ENCODE results near the gene POLR2A. TPM values are rescaled to one million over a fixed set of nuclear protein-coding genes. Genes with fewer than 3 reads are reported as not detected.

The POLR2A gene
- total and polyA plus RNA-seq, 4 donors, result 13.4 to 116 (median 60.8) TPM

DNA sequence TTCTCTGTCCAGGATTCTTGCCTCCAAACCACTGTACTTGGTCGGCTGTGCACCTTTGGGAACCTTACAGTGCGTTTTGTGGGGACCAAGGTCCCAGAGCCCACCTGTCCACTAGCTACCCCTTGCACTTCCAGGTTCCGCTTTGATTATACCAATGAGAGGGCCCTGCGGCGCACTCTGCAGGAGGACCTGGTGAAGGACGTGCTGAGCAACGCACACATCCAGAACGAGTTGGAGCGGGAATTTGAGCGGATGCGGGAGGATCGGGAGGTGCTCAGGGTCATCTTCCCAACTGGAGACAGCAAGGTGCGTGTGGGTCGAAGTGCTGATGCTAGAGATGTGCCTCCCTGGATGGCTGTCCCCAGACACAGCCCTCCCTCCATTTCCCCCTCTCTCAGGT, 18.8 kb downstream of the POLR2A start:
- no peak for DNase-seq
- no peaks in the 10 kb centered on the region for H3K9me3 ChIP-seq (ENCODE audit: control insufficient read depth, low read length)
- H3K4me1 ChIP-seq (ENCODE audit: control insufficient read depth in 1 of 2, insufficient read depth in 2 of 2, low read length in 2 of 2), result no peaks in the 10 kb centered on the region
- intact Hi-C loops (cut with DNase I), result no loop called here
- 83 to 85% methylated on average over 14 of the region's 14 CpGs for WGBS, 2 donors
- no peak overlapping the region for H3K27ac ChIP-seq (ENCODE audit: low read depth in 1 of 2, low read length in 2 of 2)
- H3K27me3 ChIP-seq (ENCODE audit: control insufficient read depth in 1 of 2, insufficient read depth in 2 of 2, low read length in 1 of 2), result no peaks in the 10 kb centered on the region
- no peak for ATAC-seq (ENCODE audit: low FRiP score)
- no peak overlapping the region for H3K4me3 ChIP-seq (ENCODE audit: low read length in 2 of 2)
- peaks cover 14 to 17% of the 10 kb centered on the region in 2 donors for H3K36me3 ChIP-seq (ENCODE audit: control insufficient read depth in 1 of 2, insufficient read depth in 2 of 2, low read length in 1 of 2)

DNA sequence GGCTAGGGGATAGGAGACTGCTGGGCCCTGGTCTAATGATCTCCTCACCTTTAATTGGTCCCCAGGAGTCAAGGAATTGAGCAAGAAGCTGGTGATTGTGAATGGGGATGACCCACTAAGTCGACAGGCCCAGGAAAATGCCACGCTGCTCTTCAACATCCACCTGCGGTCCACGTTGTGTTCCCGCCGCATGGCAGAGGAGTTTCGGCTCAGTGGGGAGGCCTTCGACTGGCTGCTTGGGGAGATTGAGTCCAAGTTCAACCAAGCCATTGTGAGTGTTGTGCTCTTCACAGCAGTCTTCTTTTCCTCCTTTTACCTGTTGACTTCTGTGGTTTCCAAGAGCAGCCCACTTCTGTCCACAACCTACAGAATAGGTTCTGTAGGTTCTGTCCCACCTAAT, 19.4 kb downstream of the POLR2A start:
- no peaks in the 10 kb centered on the region for H3K27me3 ChIP-seq (ENCODE audit: control insufficient read depth in 1 of 2, insufficient read depth in 2 of 2, low read length in 1 of 2)
- H3K4me3 ChIP-seq (ENCODE audit: low read length in 2 of 2), result no peak overlapping the region
- H3K36me3 ChIP-seq (ENCODE audit: control insufficient read depth in 1 of 2, insufficient read depth in 2 of 2, low read length in 1 of 2), result peaks cover 14 to 18% of the 10 kb centered on the region in 2 donors
- WGBS, 2 donors, result 92% methylated on average over 8 of the region's 8 CpGs
- H3K9me3 ChIP-seq (ENCODE audit: control insufficient read depth, low read length), result no peaks in the 10 kb centered on the region
- no peaks in the 10 kb centered on the region for H3K4me1 ChIP-seq (ENCODE audit: control insufficient read depth in 1 of 2, insufficient read depth in 2 of 2, low read length in 2 of 2)
- intact Hi-C loops (cut with DNase I), result no loop called here
- DNase-seq (no peak), ATAC-seq (ENCODE audit: low FRiP score) (no peak)
- H3K27ac ChIP-seq (ENCODE audit: low read depth in 1 of 2, low read length in 2 of 2), result no peak overlapping the region

DNA sequence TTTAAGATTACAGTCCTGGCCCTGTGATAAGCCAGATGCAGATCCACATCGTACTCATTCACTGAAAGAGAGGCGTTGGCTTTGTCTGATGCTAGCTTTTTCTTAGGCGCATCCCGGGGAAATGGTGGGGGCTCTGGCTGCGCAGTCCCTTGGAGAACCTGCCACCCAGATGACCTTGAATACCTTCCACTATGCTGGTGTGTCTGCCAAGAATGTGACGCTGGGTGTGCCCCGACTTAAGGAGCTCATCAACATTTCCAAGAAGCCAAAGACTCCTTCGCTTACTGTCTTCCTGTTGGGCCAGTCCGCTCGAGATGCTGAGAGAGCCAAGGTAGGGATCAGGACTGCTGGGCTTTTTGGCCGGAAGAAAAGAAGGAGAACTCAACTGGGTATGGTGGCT, 24.0 kb downstream of the POLR2A start:
- Histone ChIP-seq H3K36me3 (ENCODE audit: control insufficient read depth in 1 of 2, insufficient read depth in 2 of 2, low read length in 1 of 2) (peaks cover 5 to 11% of the 10 kb centered on the region in 2 donors), H3K4me1 (ENCODE audit: control insufficient read depth in 1 of 2, insufficient read depth in 2 of 2, low read length in 2 of 2) (no peaks in the 10 kb centered on the region), H3K27me3 (ENCODE audit: control insufficient read depth in 1 of 2, insufficient read depth in 2 of 2, low read length in 1 of 2) (no peaks in the 10 kb centered on the region), H3K27ac (ENCODE audit: low read depth in 1 of 2, low read length in 2 of 2) (no peak overlapping the region), H3K4me3 (ENCODE audit: low read length in 2 of 2) (no peak overlapping the region), H3K9me3 (ENCODE audit: control insufficient read depth, low read length) (no peaks in the 10 kb centered on the region)
- ATAC-seq (ENCODE audit: low FRiP score) (no peak), DNase-seq (no peak)
- 91 to 92% methylated on average over 11 of the region's 11 CpGs for WGBS, 2 donors
- intact Hi-C loops (cut with DNase I), result no loop called here

DNA sequence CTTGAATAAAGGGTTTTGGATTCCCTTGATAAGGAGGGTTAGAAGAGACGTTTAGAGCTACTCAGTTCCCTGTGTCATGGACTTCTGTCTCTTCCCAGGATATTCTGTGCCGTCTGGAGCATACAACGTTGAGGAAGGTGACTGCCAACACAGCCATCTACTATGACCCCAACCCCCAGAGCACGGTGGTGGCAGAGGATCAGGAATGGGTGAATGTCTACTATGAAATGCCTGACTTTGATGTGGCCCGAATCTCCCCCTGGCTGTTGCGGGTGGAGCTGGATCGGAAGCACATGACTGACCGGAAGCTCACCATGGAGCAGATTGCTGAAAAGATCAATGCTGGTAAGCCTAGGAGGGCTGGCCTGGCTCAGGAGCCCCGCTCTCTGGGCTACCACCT, 24.7 kb downstream of the POLR2A start:
- H3K9me3 ChIP-seq (ENCODE audit: control insufficient read depth, low read length), result no peaks in the 10 kb centered on the region
- 88 to 91% methylated on average over 9 of the region's 9 CpGs for WGBS, 2 donors
- intact Hi-C loops (cut with DNase I), result no loop called here
- no peak overlapping the region for H3K27ac ChIP-seq (ENCODE audit: low read depth in 1 of 2, low read length in 2 of 2)
- ATAC-seq (ENCODE audit: low FRiP score) (no peak), DNase-seq (no peak)
- no peaks in the 10 kb centered on the region for H3K27me3 ChIP-seq (ENCODE audit: control insufficient read depth in 1 of 2, insufficient read depth in 2 of 2, low read length in 1 of 2)
- H3K36me3 ChIP-seq (ENCODE audit: control insufficient read depth in 1 of 2, insufficient read depth in 2 of 2, low read length in 1 of 2), result peaks cover under 1 to 7% of the 10 kb centered on the region in 2 donors
- H3K4me1 ChIP-seq (ENCODE audit: control insufficient read depth in 1 of 2, insufficient read depth in 2 of 2, low read length in 2 of 2), result no peaks in the 10 kb centered on the region
- no peak overlapping the region for H3K4me3 ChIP-seq (ENCODE audit: low read length in 2 of 2)

DNA sequence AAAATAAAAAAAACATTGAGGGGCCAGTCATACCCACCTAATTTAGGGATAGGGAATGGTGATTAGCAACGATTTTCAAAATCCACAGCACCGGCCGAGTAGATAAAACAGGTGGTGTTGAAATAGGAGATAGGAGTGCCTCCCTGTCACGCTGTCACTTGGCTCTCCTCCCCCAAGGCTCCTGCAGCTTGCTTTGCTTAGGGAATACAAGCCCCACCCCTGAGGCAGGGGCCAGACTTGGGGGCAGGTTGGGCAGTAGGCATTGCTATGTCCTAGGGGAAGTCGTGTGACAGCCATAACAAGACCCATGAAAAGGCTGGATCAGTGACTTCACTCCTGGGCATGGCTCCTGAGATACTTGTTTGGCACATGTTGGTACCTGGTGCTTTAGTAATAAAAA, 25.8 kb downstream of the POLR2A start:
- DNase-seq (no peak), ATAC-seq (ENCODE audit: low FRiP score) (no peak)
- no peak overlapping the region for H3K4me3 ChIP-seq (ENCODE audit: low read length in 2 of 2)
- H3K27me3 ChIP-seq (ENCODE audit: control insufficient read depth in 1 of 2, insufficient read depth in 2 of 2, low read length in 1 of 2), result no peaks in the 10 kb centered on the region
- intact Hi-C loops (cut with DNase I), result loop anchor here in 1 of 2 donors (5.0 kb wide), 1 partner anchor 77 kb away; no protein-coding TSS in a partner anchor
- peaks cover 0 to 7% of the 10 kb centered on the region in 2 donors for H3K36me3 ChIP-seq (ENCODE audit: control insufficient read depth in 1 of 2, insufficient read depth in 2 of 2, low read length in 1 of 2)
- 82 to 85% methylated on average over 5 of the region's 5 CpGs for WGBS, 2 donors
- H3K4me1 ChIP-seq (ENCODE audit: control insufficient read depth in 1 of 2, insufficient read depth in 2 of 2, low read length in 2 of 2), result no peaks in the 10 kb centered on the region
- H3K27ac ChIP-seq (ENCODE audit: low read depth in 1 of 2, low read length in 2 of 2), result no peak overlapping the region
- H3K9me3 ChIP-seq (ENCODE audit: control insufficient read depth, low read length), result no peaks in the 10 kb centered on the region

DNA sequence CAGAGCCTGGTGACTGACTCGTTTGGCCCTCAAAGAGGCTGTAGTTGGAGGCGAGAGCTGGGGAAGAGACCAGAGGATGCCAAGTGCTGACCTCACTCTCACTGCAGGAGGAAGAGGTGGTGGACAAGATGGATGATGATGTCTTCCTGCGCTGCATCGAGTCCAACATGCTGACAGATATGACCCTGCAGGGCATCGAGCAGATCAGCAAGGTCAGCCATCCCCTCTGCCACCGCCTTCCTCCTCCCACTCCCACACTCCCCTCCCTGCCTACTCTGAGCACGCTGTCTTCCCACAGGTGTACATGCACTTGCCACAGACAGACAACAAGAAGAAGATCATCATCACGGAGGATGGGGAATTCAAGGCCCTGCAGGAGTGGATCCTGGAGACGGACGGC, 26.9 kb downstream of the POLR2A start:
- Histone ChIP-seq H3K4me1 (ENCODE audit: control insufficient read depth in 1 of 2, insufficient read depth in 2 of 2, low read length in 2 of 2) (no peaks in the 10 kb centered on the region), H3K27me3 (ENCODE audit: control insufficient read depth in 1 of 2, insufficient read depth in 2 of 2, low read length in 1 of 2) (no peaks in the 10 kb centered on the region), H3K9me3 (ENCODE audit: control insufficient read depth, low read length) (no peaks in the 10 kb centered on the region), H3K27ac (ENCODE audit: low read depth in 1 of 2, low read length in 2 of 2) (no peak overlapping the region), H3K4me3 (ENCODE audit: low read length in 2 of 2) (no peak overlapping the region), H3K36me3 (ENCODE audit: control insufficient read depth in 1 of 2, insufficient read depth in 2 of 2, low read length in 1 of 2) (peaks cover 0 to 7% of the 10 kb centered on the region in 2 donors)
- DNase-seq (no peak), ATAC-seq (ENCODE audit: low FRiP score) (no peak)
- intact Hi-C loops (cut with DNase I), result loop anchor here in 1 of 2 donors (5.0 kb wide), 1 partner anchor 76 kb away; no protein-coding TSS in a partner anchor
- WGBS, 2 donors, result 69 to 72% methylated on average over 10 of the region's 10 CpGs

DNA sequence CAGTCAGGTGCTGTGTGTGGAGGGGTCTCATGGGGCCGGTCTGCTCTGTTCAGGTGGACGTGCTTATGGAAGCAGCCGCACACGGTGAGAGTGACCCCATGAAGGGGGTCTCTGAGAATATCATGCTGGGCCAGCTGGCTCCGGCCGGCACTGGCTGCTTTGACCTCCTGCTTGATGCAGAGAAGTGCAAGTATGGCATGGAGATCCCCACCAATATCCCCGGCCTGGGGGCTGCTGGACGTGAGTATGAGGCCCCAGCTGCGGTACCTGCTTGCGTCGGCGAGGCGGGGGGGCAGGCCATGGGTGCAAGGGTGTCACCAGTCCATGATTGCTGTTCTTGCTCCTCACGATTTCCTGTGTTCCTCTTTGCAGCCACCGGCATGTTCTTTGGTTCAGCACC, 27.9 kb downstream of the POLR2A start:
- Histone ChIP-seq H3K4me3 (ENCODE audit: low read length in 2 of 2) (no peak overlapping the region), H3K36me3 (ENCODE audit: control insufficient read depth in 1 of 2, insufficient read depth in 2 of 2, low read length in 1 of 2) (peaks cover 0 to 7% of the 10 kb centered on the region in 2 donors), H3K27ac (ENCODE audit: low read depth in 1 of 2, low read length in 2 of 2) (no peak overlapping the region), H3K27me3 (ENCODE audit: control insufficient read depth in 1 of 2, insufficient read depth in 2 of 2, low read length in 1 of 2) (no peaks in the 10 kb centered on the region), H3K9me3 (ENCODE audit: control insufficient read depth, low read length) (no peaks in the 10 kb centered on the region), H3K4me1 (ENCODE audit: control insufficient read depth in 1 of 2, insufficient read depth in 2 of 2, low read length in 2 of 2) (no peaks in the 10 kb centered on the region)
- intact Hi-C loops (cut with DNase I), result loop anchor here (2.0 to 5.0 kb wide), 2 partner anchors 75 to 79 kb away; partner anchors contain the start of gene SOX15 (in 1 of the 2)
- 87 to 93% methylated on average over 15 of the region's 15 CpGs for WGBS, 2 donors
- ATAC-seq (ENCODE audit: low FRiP score) (no peak), DNase-seq (peak in 1 of 2 donors; percentile 75)

DNA sequence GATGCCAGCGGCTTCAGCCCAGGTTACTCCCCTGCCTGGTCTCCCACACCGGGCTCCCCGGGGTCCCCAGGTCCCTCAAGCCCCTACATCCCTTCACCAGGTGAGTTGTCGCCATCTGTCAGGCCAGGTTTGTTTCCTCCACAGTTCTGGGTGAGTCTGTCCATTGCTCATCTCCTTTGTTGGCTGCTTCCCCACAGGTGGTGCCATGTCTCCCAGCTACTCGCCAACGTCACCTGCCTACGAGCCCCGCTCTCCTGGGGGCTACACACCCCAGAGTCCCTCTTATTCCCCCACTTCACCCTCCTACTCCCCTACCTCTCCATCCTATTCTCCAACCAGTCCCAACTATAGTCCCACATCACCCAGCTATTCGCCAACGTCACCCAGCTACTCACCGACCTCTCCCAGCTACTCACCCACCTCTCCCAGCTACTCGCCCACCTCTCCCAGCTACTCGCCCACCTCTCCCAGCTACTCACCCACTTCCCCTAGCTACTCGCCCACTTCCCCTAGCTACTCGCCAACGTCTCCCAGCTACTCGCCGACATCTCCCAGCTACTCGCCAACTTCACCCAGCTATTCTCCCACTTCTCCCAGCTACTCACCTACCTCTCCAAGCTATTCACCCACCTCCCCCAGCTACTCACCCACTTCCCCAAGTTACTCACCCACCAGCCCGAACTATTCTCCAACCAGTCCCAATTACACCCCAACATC, 28.8 kb downstream of the POLR2A start:
- 88 to 91% methylated on average over 20 of the region's 20 CpGs for WGBS, 2 donors
- Histone ChIP-seq H3K27me3 (ENCODE audit: control insufficient read depth in 1 of 2, insufficient read depth in 2 of 2, low read length in 1 of 2) (no peaks in the 10 kb centered on the region), H3K36me3 (ENCODE audit: control insufficient read depth in 1 of 2, insufficient read depth in 2 of 2, low read length in 1 of 2) (peaks cover 0 to 7% of the 10 kb centered on the region in 2 donors), H3K4me1 (ENCODE audit: control insufficient read depth in 1 of 2, insufficient read depth in 2 of 2, low read length in 2 of 2) (no peaks in the 10 kb centered on the region), H3K4me3 (ENCODE audit: low read length in 2 of 2) (no peak overlapping the region), H3K9me3 (ENCODE audit: control insufficient read depth, low read length) (no peaks in the 10 kb centered on the region), H3K27ac (ENCODE audit: low read depth in 1 of 2, low read length in 2 of 2) (no peak overlapping the region)
- DNase-seq (no peak), ATAC-seq (ENCODE audit: low FRiP score) (no peak)
- intact Hi-C loops (cut with DNase I), result loop anchor here (2.0 to 5.0 kb wide), 2 partner anchors 74 to 78 kb away; partner anchors contain the start of gene SOX15 (in 1 of the 2)

DNA sequence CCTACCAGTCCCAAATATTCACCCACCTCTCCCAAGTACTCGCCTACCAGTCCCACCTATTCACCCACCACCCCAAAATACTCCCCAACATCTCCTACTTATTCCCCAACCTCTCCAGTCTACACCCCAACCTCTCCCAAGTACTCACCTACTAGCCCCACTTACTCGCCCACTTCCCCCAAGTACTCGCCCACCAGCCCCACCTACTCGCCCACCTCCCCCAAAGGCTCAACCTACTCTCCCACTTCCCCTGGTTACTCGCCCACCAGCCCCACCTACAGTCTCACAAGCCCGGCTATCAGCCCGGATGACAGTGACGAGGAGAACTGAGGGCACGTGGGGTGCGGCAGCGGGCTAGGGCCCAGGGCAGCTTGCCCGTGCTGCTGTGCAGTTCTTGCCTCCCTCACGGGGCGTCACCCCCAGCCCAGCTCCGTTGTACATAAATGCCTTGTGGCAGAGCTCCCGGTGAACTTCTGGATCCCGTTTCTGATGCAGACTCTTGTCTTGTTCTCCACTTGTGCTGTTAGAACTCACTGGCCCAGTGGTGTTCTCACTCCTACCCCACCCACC, 29.8 kb downstream of the POLR2A start:
- WGBS, 2 donors, result 73 to 77% methylated on average over 17 of the region's 17 CpGs
- no peak for ATAC-seq (ENCODE audit: low FRiP score)
- no peaks in the 10 kb centered on the region for H3K27me3 ChIP-seq (ENCODE audit: control insufficient read depth in 1 of 2, insufficient read depth in 2 of 2, low read length in 1 of 2)
- intact Hi-C loops (cut with DNase I), result loop anchor here (1.0 to 5.0 kb wide), 3 partner anchors 47 to 77 kb away; partner anchors contain the start of genes SENP3 (in 1 of the 2) and SOX15 (in 1 of the 2)
- H3K27ac ChIP-seq (ENCODE audit: low read depth in 1 of 2, low read length in 2 of 2), result no peak overlapping the region
- DNase-seq, result no peak
- no peaks in the 10 kb centered on the region for H3K4me1 ChIP-seq (ENCODE audit: control insufficient read depth in 1 of 2, insufficient read depth in 2 of 2, low read length in 2 of 2)
- H3K36me3 ChIP-seq (ENCODE audit: control insufficient read depth in 1 of 2, insufficient read depth in 2 of 2, low read length in 1 of 2), result peaks cover 0 to 2% of the 10 kb centered on the region in 2 donors
- H3K9me3 ChIP-seq (ENCODE audit: control insufficient read depth, low read length), result no peaks in the 10 kb centered on the region
- no peak overlapping the region for H3K4me3 ChIP-seq (ENCODE audit: low read length in 2 of 2)

All from aorta (tissue), 5 donors.